H1 (cell line): ENCODE measurements around the gene SARS2. TPM values are rescaled to one million over a fixed set of nuclear protein-coding genes. Genes with fewer than 3 reads are reported as not detected.

Experiments
- CTCF ChIA-PET: fragments of 300-600 bp; sonication (Branson Sonifier 250); formaldehyde crosslinking; loops from one replicate; lab custom pipeline; 2021; ENCODE audit not compliant: partially characterized antibody; lab: Charles Lee
- POLR2A ChIA-PET: fragments of 300-600 bp; sonication (Branson Sonifier 250); formaldehyde crosslinking; loops from one replicate; lab custom pipeline; 2021; ENCODE audit warnings: inconsistent platforms; ENCODE audit not compliant: partially characterized antibody; lab: Charles Lee
- DNase-seq, 2 experiments: peaks; one replicate each; pipeline versions ENCODE4 v3.0.0 to v3.0.0-alpha.2; 2010 to 2022; ENCODE audit warnings: low spot score in 2 of 2, low read depth in 1 of 2, mixed read lengths in 1 of 2
- FAIRE-seq: peaks from 2 replicates; lab custom pipeline; 2011; peaks lifted over from hg19 to GRCh38; lab: Jason Lieb, UNC
- H2AFZ ChIP-seq: 2 replicates; pipeline ENCODE4 v1.8.1; 2012; ENCODE audit warnings: low read length, inconsistent platforms
- H2AK5ac ChIP-seq: 2 replicates; pipeline ENCODE4 v1.6.1; 2013; ENCODE audit warnings: low read depth, low read length
- H2BK120ac ChIP-seq: replicated peaks from 2 replicates; pipeline ENCODE3; 2013; ENCODE audit warnings: low read depth, low read length, inconsistent platforms
- H2BK12ac ChIP-seq: 2 replicates; pipeline ENCODE4 v1.6.1; 2013; ENCODE audit warnings: low read depth, low read length
- H2BK15ac ChIP-seq: 2 replicates; pipeline ENCODE4 v1.6.1; 2013; ENCODE audit warnings: low read length
- H2BK20ac ChIP-seq: 2 replicates; pipeline ENCODE4 v1.6.1; 2013; ENCODE audit warnings: low read length
- H2BK5ac ChIP-seq: 2 replicates; pipeline ENCODE4 v1.6.1; 2013; ENCODE audit warnings: low read depth, low read length
- H3K14ac ChIP-seq: 2 replicates; pipeline ENCODE4 v1.6.1; 2013; ENCODE audit warnings: inconsistent platforms; ENCODE audit not compliant: insufficient read length
- H3K18ac ChIP-seq: 2 replicates; pipeline ENCODE4 v1.6.1; 2013; ENCODE audit warnings: low read length; ENCODE audit errors: extremely low read depth
- H3K23ac ChIP-seq: 2 replicates; pipeline ENCODE4 v1.6.1; 2013; ENCODE audit warnings: inconsistent platforms; ENCODE audit not compliant: insufficient read length
- H3K23me2 ChIP-seq: 2 replicates; pipeline ENCODE4 v1.6.1; 2013; ENCODE audit warnings: low read depth, low read length
- H3K27ac ChIP-seq: 2 replicates; pipeline ENCODE4 v1.6.1; 2011; ENCODE audit warnings: low read depth, low read length, inconsistent platforms
- H3K27me3 ChIP-seq, 4 experiments: replicated peaks in 1 of 4; 1 replicate in 1 of 4; 2 replicates in 3 of 4; pipeline versions ENCODE4 v1.6.1 to v1.8.1; 2011 to 2013; ENCODE audit warnings: low read length in 3 of 4, mild to moderate bottlenecking in 3 of 4, inconsistent platforms in 2 of 4, mixed read lengths in 2 of 4, moderate library complexity in 1 of 4; ENCODE audit not compliant: control insufficient read depth in 3 of 4, insufficient read depth in 3 of 4; ENCODE audit errors: extremely low read depth in 1 of 4
- H3K36me3 ChIP-seq, 4 experiments: 2 replicates each; pipeline versions ENCODE4 v1.6.1 to v1.8.1; 2011 to 2013; ENCODE audit warnings: mild to moderate bottlenecking in 4 of 4, low read length in 3 of 4, moderate library complexity in 2 of 4, control low read depth in 1 of 4, inconsistent platforms in 1 of 4; ENCODE audit not compliant: insufficient read depth in 4 of 4, control insufficient read depth in 2 of 4
- H3K4ac ChIP-seq: replicated peaks from 2 replicates; pipeline ENCODE3; 2013; ENCODE audit warnings: low read length, low read depth, mixed read lengths, inconsistent platforms; ENCODE audit not compliant: insufficient read length
- H3K4me1 ChIP-seq, 4 experiments: replicated peaks in 1 of 4; 1 replicate in 1 of 4; 2 replicates in 3 of 4; pipeline versions ENCODE4 v1.6.1 to v1.8.1; 2011 to 2013; ENCODE audit warnings: low read length in 3 of 4, inconsistent platforms in 2 of 4, mixed read lengths in 1 of 4; ENCODE audit not compliant: insufficient read depth in 4 of 4, control insufficient read depth in 3 of 4
- H3K4me2 ChIP-seq, 2 experiments: 2 replicates each; pipeline versions ENCODE4 v1.6.1 to v1.8.1; 2011 to 2013; ENCODE audit warnings: low read depth in 2 of 2, low read length in 2 of 2, control low read depth in 1 of 2, inconsistent platforms in 1 of 2, mild to moderate bottlenecking in 1 of 2; ENCODE audit not compliant: insufficient read depth in 1 of 2
- H3K4me3 ChIP-seq, 4 experiments: fragments of 200-600, 300-600 bp in 1 of 4; sonication (generic), shearing (Covaris generic), sonication (Bioruptor Twin) in 1 of 4; 2 replicates each; pipeline versions ENCODE4 v1.5.1 to v1.8.1; 2011 to 2016; ENCODE audit warnings: low read length in 4 of 4, low read depth in 3 of 4, control low read depth in 2 of 4, inconsistent platforms in 2 of 4, mild to moderate bottlenecking in 2 of 4, mixed read lengths in 1 of 4, moderate library complexity in 1 of 4; ENCODE audit not compliant: insufficient read depth in 2 of 4; ENCODE audit errors: extremely low read depth in 1 of 4
- H3K56ac ChIP-seq: replicated peaks from 2 replicates; pipeline ENCODE3; 2013; ENCODE audit warnings: low read depth, mild to moderate bottlenecking, mixed read lengths, low read length, inconsistent platforms; ENCODE audit not compliant: insufficient read length
- H3K79me1 ChIP-seq: 2 replicates; pipeline ENCODE4 v1.6.1; 2013; ENCODE audit warnings: low read depth, low read length, control low read depth
- H3K79me2 ChIP-seq, 2 experiments: 2 replicates each; pipeline versions ENCODE4 v1.6.1 to v1.8.1; 2012 to 2013; ENCODE audit warnings: low read length in 2 of 2, mild to moderate bottlenecking in 2 of 2, inconsistent platforms in 1 of 2; ENCODE audit not compliant: insufficient read depth in 2 of 2, control insufficient read depth in 1 of 2
- H3K9ac ChIP-seq, 4 experiments: replicated peaks in 1 of 4; 1 replicate in 1 of 4; 2 replicates in 3 of 4; pipeline versions ENCODE4 v1.6.1 to v1.8.1; 2011 to 2013; ENCODE audit warnings: low read depth in 3 of 4, low read length in 3 of 4, control low read depth in 2 of 4, mild to moderate bottlenecking in 2 of 4, moderate library complexity in 2 of 4, inconsistent platforms in 1 of 4; ENCODE audit errors: extremely low read depth in 1 of 4
- H3K9me3 ChIP-seq, 2 experiments: 2 replicates each; pipeline versions ENCODE4 v1.6.1 to v1.8.1; 2012 to 2013; ENCODE audit warnings: mild to moderate bottlenecking in 2 of 2, moderate library complexity in 2 of 2, control low read depth in 1 of 2, inconsistent platforms in 1 of 2, low read depth in 1 of 2, low read length in 1 of 2, mixed read lengths in 1 of 2; ENCODE audit not compliant: insufficient read depth in 2 of 2
- H4K20me1 ChIP-seq, 2 experiments: replicated peaks in 1 of 2; 2 replicates each; pipeline versions ENCODE3 to v1.8.1; 2011 to 2013; ENCODE audit warnings: inconsistent platforms in 2 of 2, low read length in 2 of 2, mild to moderate bottlenecking in 1 of 2; ENCODE audit not compliant: insufficient read depth in 2 of 2, control insufficient read depth in 1 of 2
- H4K5ac ChIP-seq: 2 replicates; pipeline ENCODE4 v1.6.1; 2013; ENCODE audit warnings: low read length, low read depth, mixed read lengths, inconsistent platforms; ENCODE audit not compliant: insufficient read length
- H4K8ac ChIP-seq: 2 replicates; pipeline ENCODE4 v1.8.0; 2013; ENCODE audit warnings: mild to moderate bottlenecking, moderate library complexity, low read length, inconsistent platforms; ENCODE audit not compliant: insufficient read depth; ENCODE audit errors: extremely low read depth
- H4K91ac ChIP-seq: replicated peaks from 2 replicates; pipeline ENCODE3; 2013; ENCODE audit warnings: low read length, mixed read lengths, inconsistent platforms; ENCODE audit not compliant: insufficient read length
- RXRA ChIP-seq: IDR thresholded peaks from 2 replicates; pipeline ENCODE4 v1.6.1; 2011; ENCODE audit warnings: low read depth, mild to moderate bottlenecking, low read length, moderate library complexity; ENCODE audit not compliant: insufficient read depth
- WGBS, 2 experiments: shearing (Covaris generic) in 1 of 2; methylation state at CpG; one replicate each; pipeline versions ENCODE4 v1.1.6 to v1.1.7; 2013 to 2015; ENCODE audit warnings: low lambda C conversion rate in 2 of 2, mixed read lengths in 2 of 2, inconsistent platforms in 1 of 2, low coverage in 1 of 2, missing lambda C conversion rate in 1 of 2; ENCODE audit not compliant: insufficient replicate concordance in 2 of 2, insufficient coverage in 1 of 2, insufficient read length in 1 of 2; ENCODE audit errors: extremely low coverage in 1 of 2, missing lambda C conversion rate in 1 of 2; 5-methylcytosine and 5-hydroxymethylcytosine counted together
- polyA plus RNA-seq, 7 experiments: library from polyadenylated mRNA; depleted of rRNA in 3 of 7; stranded (reverse) in 5 of 7; unstranded in 2 of 7; fragments of >200 nt in 5 of 7; fragments of 200-250 nt in 2 of 7; gene quantifications; 1 replicate in 5 of 7; 2 replicates in 1 of 7; 4 replicates in 1 of 7; pipeline versions ENCODE4 v1.2.1 to v1.2.3, GENCODE V29; 2011 to 2013; ENCODE audit warnings: missing spikeins in 2 of 7, mixed read lengths in 2 of 7
- total RNA-seq: library from RNA; stranded (reverse); fragmentation: NEBNext Ultra II Directional; extraction: Animal tissue kit (Norgen Biotek cat#: 25700); gene quantifications from 2 replicates; pipeline ENCODE4 v1.2.1, GENCODE V29; 2021

Gene SARS2
- total and polyA plus RNA-seq, 2 of the 8 experiments (the other 6 are each of a cell fraction or from before 2014, with no cell fraction given), result 68.0 to 102 TPM

- H4K8ac ChIP-seq, result no peak overlapping the region
- no peak for FAIRE-seq
- H3K23ac ChIP-seq, result no peak overlapping the region
- H3K9ac ChIP-seq, result no peak overlapping the region
- no peaks in the 10 kb centered on the region for H3K9me3 ChIP-seq
- no peak overlapping the region for H2BK15ac ChIP-seq
- H3K18ac ChIP-seq, result no peak overlapping the region
- no peak overlapping the region for H4K5ac ChIP-seq
- no peaks in the 10 kb centered on the region for H3K79me2 ChIP-seq
- H2BK120ac ChIP-seq, result no peak overlapping the region
- H2AK5ac ChIP-seq, result no peak overlapping the region
- DNase-seq, result no peak
- H3K23me2 ChIP-seq, result peaks cover 7% of the 10 kb centered on the region; the same call in 1 of the 2 replicates
- no peak overlapping the region for H3K4me2 ChIP-seq
- no peak overlapping the region for H3K27ac ChIP-seq
- H2BK20ac ChIP-seq, result no peak overlapping the region
- H3K4ac ChIP-seq, result no peak overlapping the region
- H4K91ac ChIP-seq, result no peak overlapping the region
- no peak overlapping the region for H3K14ac ChIP-seq
- H2BK12ac ChIP-seq, result 0 out of 2 replicates have a peak overlapping the region, but pooled peaks have one; percentile 17
- no peak overlapping the region for H3K4me3 ChIP-seq
- ChIA-PET CTCF (interaction anchor here (0.7 kb wide), 1 partner anchor 82 kb away, joined by 3 read pairs; the partner anchor contains the start of gene LGALS4), POLR2A (interaction anchor here (0.7 to 1.4 kb wide), 2 partner anchors 46 to 63 kb away, joined by 3 read pairs; partner anchors contain the start of gene ECH1)
- H4K20me1 ChIP-seq, result peaks cover 0 to 1% of the 10 kb centered on the region in 2 experiments
- H3K79me1 ChIP-seq, result no peaks in the 10 kb centered on the region; the same call in 1 of the 2 replicates
- no peak overlapping the region for H3K56ac ChIP-seq
- 92% methylated on average over 6 of the region's 9 CpGs; no CpG with 5 or more reads in 1 of the 2 experiments for WGBS, 2 experiments
- H3K36me3 ChIP-seq, result no peaks in the 10 kb centered on the region
- no peak overlapping the region for H2AFZ ChIP-seq
- H3K4me1 ChIP-seq, result peaks cover 0 to 5% (median 3%) of the 10 kb centered on the region in 4 experiments; a peak in 4 of 7 replicates
- peaks cover 0 to 9% (median 4%) of the 10 kb centered on the region in 4 experiments; a peak in 3 of 7 replicates for H3K27me3 ChIP-seq
- no peak overlapping the region for H2BK5ac ChIP-seq
- no peak for TF ChIP-seq RXRA
Observed at GRCh38 chr19:38894968-38895367, 35.6 kb downstream of the SARS2 start.
